H9 (cell line): ENCODE measurements around the gene AKT3. TPM values are rescaled to one million over a fixed set of nuclear protein-coding genes. Genes with fewer than 3 reads are reported as not detected.

Source experiments
- DNase-seq: peaks from one replicate; pipeline ENCODE4 v3.0.0-alpha.2; 2017
- H2AFZ ChIP-seq: one replicate; pipeline ENCODE4 v1.6.1; 2013; ENCODE audit warnings: mild to moderate bottlenecking, low read length, control low read depth, moderate library complexity
- H2AK5ac ChIP-seq: 2 replicates; pipeline ENCODE4 v1.6.1; 2013; ENCODE audit warnings: low read length, control low read depth, mixed read lengths; ENCODE audit not compliant: insufficient read length
- H2BK120ac ChIP-seq: one replicate; pipeline ENCODE4 v1.6.1; 2013; ENCODE audit warnings: low read depth, mild to moderate bottlenecking, low read length, control low read depth, inconsistent platforms; ENCODE audit not compliant: poor library complexity, severe bottlenecking
- H2BK12ac ChIP-seq: 2 replicates; pipeline ENCODE4 v1.6.1; 2013; ENCODE audit warnings: low read length, control low read depth, mixed read lengths, low read depth; ENCODE audit not compliant: insufficient read length
- H2BK15ac ChIP-seq: 2 replicates; pipeline ENCODE4 v1.6.1; 2013; ENCODE audit warnings: low read depth, low read length, control low read depth
- H2BK20ac ChIP-seq: one replicate; pipeline ENCODE4 v1.6.1; 2013; ENCODE audit warnings: low read depth, mild to moderate bottlenecking, low read length, control low read depth, inconsistent platforms; ENCODE audit not compliant: poor library complexity, severe bottlenecking
- H2BK5ac ChIP-seq: 2 replicates; pipeline ENCODE4 v1.6.1; 2013; ENCODE audit warnings: low read length, control low read depth, mixed read lengths; ENCODE audit not compliant: insufficient read length
- H3K14ac ChIP-seq: 2 replicates; pipeline ENCODE4 v1.6.1; 2013; ENCODE audit warnings: low read length, control low read depth; ENCODE audit not compliant: insufficient read depth
- H3K18ac ChIP-seq: 2 replicates; pipeline ENCODE4 v1.6.1; 2013; ENCODE audit warnings: low read depth, mild to moderate bottlenecking, mixed read lengths, low read length, control low read depth; ENCODE audit not compliant: insufficient read length
- H3K23ac ChIP-seq: 2 replicates; pipeline ENCODE4 v1.6.1; 2013; ENCODE audit warnings: low read length, control low read depth, mixed read lengths, low read depth; ENCODE audit not compliant: insufficient read length
- H3K23me2 ChIP-seq: 2 replicates; pipeline ENCODE4 v1.6.1; 2013; ENCODE audit warnings: low read depth, mild to moderate bottlenecking, mixed read lengths, low read length, control low read depth; ENCODE audit not compliant: insufficient read length, poor library complexity, severe bottlenecking
- H3K27ac ChIP-seq: 2 replicates; pipeline ENCODE4 v1.5.1; 2013; ENCODE audit warnings: low read length, control low read depth, mixed read lengths, low read depth; ENCODE audit not compliant: insufficient read length
- H3K27me3 ChIP-seq: 2 replicates; pipeline ENCODE4 v1.6.1; 2013; ENCODE audit warnings: low read length, control low read depth, inconsistent platforms; ENCODE audit not compliant: insufficient read depth
- H3K4ac ChIP-seq: 2 replicates; pipeline ENCODE4 v1.6.1; 2013; ENCODE audit warnings: low read depth, mild to moderate bottlenecking, control low read depth, inconsistent platforms, low read length, moderate library complexity
- H3K4me1 ChIP-seq: 2 replicates; pipeline ENCODE4 v1.6.1; 2013; ENCODE audit warnings: low read length, control low read depth, inconsistent platforms; ENCODE audit not compliant: insufficient read depth
- H3K4me2 ChIP-seq: 2 replicates; pipeline ENCODE4 v1.6.1; 2013; ENCODE audit warnings: low read length, control low read depth, mixed read lengths; ENCODE audit not compliant: insufficient read length, insufficient read depth
- H3K56ac ChIP-seq: 2 replicates; pipeline ENCODE4 v1.6.1; 2013; ENCODE audit warnings: low read depth, mild to moderate bottlenecking, mixed read lengths, low read length, control low read depth; ENCODE audit not compliant: insufficient read length
- H3K79me1 ChIP-seq: 2 replicates; pipeline ENCODE4 v1.6.1; 2013; ENCODE audit warnings: low read depth, mild to moderate bottlenecking, moderate library complexity, low read length, control low read depth, inconsistent platforms; ENCODE audit not compliant: insufficient read depth, poor library complexity, severe bottlenecking
- H3K79me2 ChIP-seq: 2 replicates; pipeline ENCODE4 v1.6.1; 2013; ENCODE audit warnings: low read length, control low read depth, inconsistent platforms; ENCODE audit not compliant: insufficient read depth
- H3K9ac ChIP-seq: 2 replicates; pipeline ENCODE4 v1.6.1; 2013; ENCODE audit warnings: low read length, control low read depth, mixed read lengths; ENCODE audit not compliant: insufficient read length; ENCODE audit errors: extremely low read depth
- H3K9me3 ChIP-seq: one replicate; pipeline ENCODE4 v1.6.1; 2013; ENCODE audit warnings: low read depth, low read length, inconsistent platforms; ENCODE audit not compliant: control insufficient read depth
- H3T11ph ChIP-seq: one replicate; pipeline ENCODE4 v1.6.1; 2013; ENCODE audit warnings: mild to moderate bottlenecking, low read length, control low read depth, inconsistent platforms
- H4K20me1 ChIP-seq: one replicate; pipeline ENCODE4 v1.6.1; 2013; ENCODE audit not compliant: control insufficient read depth, insufficient read length, insufficient read depth
- H4K5ac ChIP-seq: 2 replicates; pipeline ENCODE4 v1.6.1; 2013; ENCODE audit warnings: low read depth, mild to moderate bottlenecking, mixed read lengths, low read length, control low read depth; ENCODE audit not compliant: insufficient read length
- H4K8ac ChIP-seq: replicated peaks from 2 replicates; pipeline ENCODE4 v1.6.1; 2013; ENCODE audit warnings: low read length, control low read depth, mixed read lengths, low read depth; ENCODE audit not compliant: insufficient read length
- H4K91ac ChIP-seq: 2 replicates; pipeline ENCODE4 v1.6.1; 2013; ENCODE audit warnings: low read depth, mild to moderate bottlenecking, moderate library complexity, mixed read lengths, low read length, control low read depth; ENCODE audit not compliant: insufficient read length
- H3K27ac Mint-ChIP-seq, 3 experiments: 2 replicates in 2 of 3; 3 replicates in 1 of 3; pipeline ENCODE4 v1.8.0; 2020 to 2021; ENCODE audit warnings: mixed read lengths in 3 of 3, mild to moderate bottlenecking in 1 of 3, moderate library complexity in 1 of 3
- H3K27me3 Mint-ChIP-seq: 2 replicates; pipeline ENCODE4 v1.8.0; 2021; ENCODE audit warnings: low read depth, mild to moderate bottlenecking, moderate library complexity, mixed read lengths
- H3K36me3 Mint-ChIP-seq, 3 experiments: 2 replicates in 2 of 3; 3 replicates in 1 of 3; pipeline ENCODE4 v1.8.0; 2020 to 2021; ENCODE audit warnings: low read depth in 3 of 3, mixed read lengths in 3 of 3; ENCODE audit not compliant: insufficient read depth in 1 of 3
- H3K4me1 Mint-ChIP-seq, 2 experiments: 2 replicates each; pipeline ENCODE4 v1.8.0; 2020; ENCODE audit warnings: mixed read lengths in 2 of 2
- H3K4me3 Mint-ChIP-seq, 2 experiments: 2 replicates in 1 of 2; 3 replicates in 1 of 2; pipeline ENCODE4 v1.8.0; 2020 to 2021; ENCODE audit warnings: mild to moderate bottlenecking in 2 of 2, mixed read lengths in 2 of 2, moderate library complexity in 1 of 2
- H3K9me3 Mint-ChIP-seq, 2 experiments: 2 replicates in 1 of 2; 3 replicates in 1 of 2; pipeline ENCODE4 v1.8.0; 2020; ENCODE audit warnings: mild to moderate bottlenecking in 2 of 2, mixed read lengths in 2 of 2, moderate library complexity in 1 of 2
- WGBS: extraction: QIAGEN DNeasy Blood & Tissue Kit; methylation state at CpG from one replicate; pipeline ENCODE4 v1.1.7; 2013; ENCODE audit warnings: missing lambda C conversion rate, low lambda C conversion rate, mixed read lengths; ENCODE audit not compliant: insufficient read length; ENCODE audit errors: extremely low coverage; 5-methylcytosine and 5-hydroxymethylcytosine counted together
- total RNA-seq: library from RNA; stranded (reverse); gene quantifications from 2 replicates; pipeline ENCODE4 v1.2.1, GENCODE V29; 2021
- TF ChIP-seq, protein P1 (sequence below): fragments of 200-600 bp; sonication (generic); conservative IDR thresholded peaks from 3 replicates; pipeline ENCODE4 v1.8.0; 2021; ENCODE audit warnings: antibody characterized with exemption, mild to moderate bottlenecking

The AKT3 gene
- total RNA-seq, 1 experiment from 2014 or later: 27.8 TPM

DNA sequence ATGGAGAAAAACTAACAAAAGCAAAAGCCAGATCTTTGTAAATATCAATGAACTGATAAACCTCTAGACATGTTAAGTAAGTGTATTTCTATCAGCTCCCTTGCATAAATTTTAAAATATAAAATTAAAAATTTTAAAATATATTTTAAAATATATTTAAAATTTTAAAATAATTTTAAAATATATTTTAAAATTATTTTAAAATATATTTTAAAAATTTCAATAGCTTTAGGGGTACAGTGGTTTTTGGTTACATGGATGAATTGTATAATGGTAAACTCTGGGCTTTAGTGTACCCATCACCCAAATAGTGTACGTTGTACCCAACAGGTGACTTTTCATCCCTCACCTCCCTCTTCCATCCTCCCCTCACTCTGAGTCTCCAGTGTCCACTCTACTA, 315.0 kb downstream of the AKT3 start:
- no peak overlapping the region for H3K4ac ChIP-seq
- no peak overlapping the region for H2BK20ac ChIP-seq
- no CpG with 5 or more reads among the region's 1 CpG for WGBS
- TF ChIP-seq, protein P1, sequence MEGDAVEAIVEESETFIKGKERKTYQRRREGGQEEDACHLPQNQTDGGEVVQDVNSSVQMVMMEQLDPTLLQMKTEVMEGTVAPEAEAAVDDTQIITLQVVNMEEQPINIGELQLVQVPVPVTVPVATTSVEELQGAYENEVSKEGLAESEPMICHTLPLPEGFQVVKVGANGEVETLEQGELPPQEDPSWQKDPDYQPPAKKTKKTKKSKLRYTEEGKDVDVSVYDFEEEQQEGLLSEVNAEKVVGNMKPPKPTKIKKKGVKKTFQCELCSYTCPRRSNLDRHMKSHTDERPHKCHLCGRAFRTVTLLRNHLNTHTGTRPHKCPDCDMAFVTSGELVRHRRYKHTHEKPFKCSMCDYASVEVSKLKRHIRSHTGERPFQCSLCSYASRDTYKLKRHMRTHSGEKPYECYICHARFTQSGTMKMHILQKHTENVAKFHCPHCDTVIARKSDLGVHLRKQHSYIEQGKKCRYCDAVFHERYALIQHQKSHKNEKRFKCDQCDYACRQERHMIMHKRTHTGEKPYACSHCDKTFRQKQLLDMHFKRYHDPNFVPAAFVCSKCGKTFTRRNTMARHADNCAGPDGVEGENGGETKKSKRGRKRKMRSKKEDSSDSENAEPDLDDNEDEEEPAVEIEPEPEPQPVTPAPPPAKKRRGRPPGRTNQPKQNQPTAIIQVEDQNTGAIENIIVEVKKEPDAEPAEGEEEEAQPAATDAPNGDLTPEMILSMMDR: no peak
- H3K27me3 ChIP-seq: no peaks in the 10 kb centered on the region
- peaks cover 0 to 4% (median 0%) of the 10 kb centered on the region in 3 experiments; a peak in 1 of 7 replicates for H3K36me3 Mint-ChIP-seq
- no peak overlapping the region for H4K8ac ChIP-seq
- H3K27me3 Mint-ChIP-seq: no peaks in the 10 kb centered on the region; the same call in 1 of the 2 replicates
- no peaks in the 10 kb centered on the region for H4K20me1 ChIP-seq
- H3K79me2 ChIP-seq: no peaks in the 10 kb centered on the region
- no peak overlapping the region for H3K4me2 ChIP-seq
- no peak overlapping the region for H3K14ac ChIP-seq
- no peaks in the 10 kb centered on the region for H3K23me2 ChIP-seq
- H3T11ph ChIP-seq: no peak overlapping the region
- H3K9me3 Mint-ChIP-seq: peaks cover 0 to 2% of the 10 kb centered on the region in 2 experiments; a peak in 1 of 5 replicates
- H2BK5ac ChIP-seq: no peak overlapping the region
- no peak overlapping the region for H2AK5ac ChIP-seq
- no peak overlapping the region for H3K27ac ChIP-seq
- no peak overlapping the region for H3K18ac ChIP-seq
- no peak overlapping the region for H4K91ac ChIP-seq
- H3K9me3 ChIP-seq: no peaks in the 10 kb centered on the region
- no peak overlapping the region for H2BK15ac ChIP-seq
- DNase-seq: no peak
- no peak overlapping the region for H2BK12ac ChIP-seq
- H3K79me1 ChIP-seq: no peaks in the 10 kb centered on the region
- no peak overlapping the region for H2AFZ ChIP-seq
- no peak overlapping the region for H4K5ac ChIP-seq
- H3K23ac ChIP-seq: no peak overlapping the region
- no peaks in the 10 kb centered on the region for H3K4me1 ChIP-seq
- H3K4me3 Mint-ChIP-seq: no peak overlapping the region
- H3K27ac Mint-ChIP-seq: no peak overlapping the region
- no peak overlapping the region for H3K56ac ChIP-seq
- H3K4me1 Mint-ChIP-seq: peaks cover 2% of the 10 kb centered on the region in 2 experiments; a peak in 1 of 4 replicates
- no peak overlapping the region for H2BK120ac ChIP-seq
- no peak overlapping the region for H3K9ac ChIP-seq
